Heart left ventricle (tissue), 16 donors: ENCODE measurements around the gene KCNMA1. TPM values are rescaled to one million over a fixed set of nuclear protein-coding genes. Genes with fewer than 3 reads are reported as not detected.

ENCODE experiments used
- ATAC-seq, 4 donors: fragments of 200-7000 bp; cut with Tn5 transposase; one replicate each; pipeline ENCODE4 v1.9.1; 2020 to 2022; ENCODE audit warnings: moderate library complexity in 4 of 4, mild to moderate bottlenecking in 3 of 4, moderate number of reproducible peaks in 1 of 4
- DNase-seq, 5 donors: peaks; one replicate each; pipeline ENCODE4 v3.0.0-alpha.2; 2020
- H3K27ac ChIP-seq, 12 donors: fragments of 200-600 bp; sonication (generic) in 4 of 12; one replicate each; pipeline versions ENCODE4 v1.5.0 to v1.8.0; 2016 to 2022; ENCODE audit warnings: mild to moderate bottlenecking in 2 of 12
- H3K27me3 ChIP-seq, 9 donors: fragments of 200-600 bp; sonication (generic) in 2 of 9; one replicate each; pipeline versions ENCODE4 v1.5.1 to v1.8.0; 2016 to 2022; ENCODE audit warnings: mild to moderate bottlenecking in 3 of 9
- H3K36me3 ChIP-seq, 9 donors: fragments of 200-600 bp; sonication (generic) in 2 of 9; one replicate each; pipeline versions ENCODE4 v1.5.0 to v1.8.0; 2018 to 2022; ENCODE audit warnings: mild to moderate bottlenecking in 2 of 9
- H3K4me1 ChIP-seq, 12 donors: fragments of 200-600 bp; sonication (generic) in 4 of 12; one replicate each; pipeline versions ENCODE4 v1.5.0 to v1.8.0; 2016 to 2022; ENCODE audit warnings: mild to moderate bottlenecking in 3 of 12
- H3K4me3 ChIP-seq, 12 donors: fragments of 200-600 bp; sonication (generic) in 4 of 12; one replicate each; pipeline versions ENCODE4 v1.5.0 to v1.8.0; 2017 to 2022; ENCODE audit warnings: mild to moderate bottlenecking in 9 of 12, moderate library complexity in 4 of 12
- H3K9me3 ChIP-seq, 12 donors: fragments of 200-600 bp; sonication (generic) in 4 of 12; one replicate each; pipeline versions ENCODE4 v1.5.0 to v1.8.0; 2016 to 2022; ENCODE audit warnings: mild to moderate bottlenecking in 1 of 12
- CTCF ChIP-seq, 12 donors: fragments of 200-600 bp; sonication (generic) in 4 of 12; IDR thresholded peaks; one replicate each; pipeline versions ENCODE4 v1.5.0 to v1.8.0; 2018 to 2022; ENCODE audit warnings: antibody characterized with exemption in 12 of 12, mild to moderate bottlenecking in 5 of 12
- POLR2A ChIP-seq, 2 donors: fragments of 450-650 bp; IDR thresholded peaks; one replicate each; pipeline ENCODE4 v1.6.1; 2017; ENCODE audit warnings: antibody characterized with exemption in 2 of 2, mild to moderate bottlenecking in 2 of 2, moderate library complexity in 2 of 2
- WGBS, 4 donors: extraction: QIAGEN DNeasy Blood & Tissue Kit in 2 of 4; methylation state at CpG; one replicate each; pipeline versions ENCODE4 v1.1.5 to v1.1.7; 2013 to 2018; 5-methylcytosine and 5-hydroxymethylcytosine counted together
- intact Hi-C, 10 donors: fragments of 100-400 bp; cut with DNase I; formaldehyde crosslinking; loops; one replicate each; pipeline versions ENCODE4 v1.11.1 to v1.14.2; 2022
- polyA plus RNA-seq, 2 donors: library from polyadenylated mRNA; stranded (reverse); fragments of 200-250 nt; gene quantifications; one replicate each; pipeline ENCODE4 v1.2.3, GENCODE V29; 2013
- total RNA-seq, 9 donors: library from RNA; depleted of rRNA in 2 of 9; stranded (reverse); fragments of >200 nt in 2 of 9; fragmentation: NEBNext Ultra II Directional in 3 of 9; extraction: Animal tissue kit (Norgen Biotek cat#: 25700) in 3 of 9; gene quantifications; one replicate each; pipeline versions ENCODE4 v1.1.0 to v1.2.4, GENCODE V29; 2016 to 2023
- donor health status: ischemic (EF 13 %, LVEDD 7.1; RV severe dilation, severe dysfunction).
- donor health status: healthy with polysubstance abuse.
- donor health status: DM: no; HTN: yes; CAD: no.
- donor health status: DM: no; HTN: no; CAD: no.
- donor health status: ischemic (EF 25% LVEDD 6.9; RV normal size, moderate dysfunction).
- donor health status: ischemic (EF 25% LVEDD 5.7; RV mildly dilated, moderate dysfunction).
- donor health status: healthy.
- donor health status: DM: yes; HTN: yes; CAD: no.
- donor health status: ischemic (EF 35%, LVEDD 5.7; RV mildly dilated, moderate dysfunction).
- donor health status: nonischemic (EF 11% LVEDD 7.7; RV severe dilation, severe dysfunction).
- donor health status: DM: yes; HTN: yes; CAD: no.
- donor health status: PGD.
- donor health status: ischemic (EF 29% LVEDD 5.4; RV normal size, mild dysfunction).
- donor health status: nonischemic (EF 23%, LVEDD 6.1; RV moderate dilation, normal function).

Gene KCNMA1
- total and polyA plus RNA-seq, 11 donors = 0.39 to 8.7 (median 1.7) TPM

- DNase-seq (peak in 4 of 5 donors; percentile 38 to 50 (median 46)), ATAC-seq (peak in 1 of 4 donors; percentile 63)
- WGBS, 4 donors = 0 to 1% (median 1%) methylated on average over 5 of the region's 5 CpGs
- no peaks in the 10 kb centered on the region for H3K36me3 ChIP-seq
- peaks cover 17 to 53% (median 36%) of the 10 kb centered on the region in 9 donors for H3K27me3 ChIP-seq
- no peaks in the 10 kb centered on the region for H3K9me3 ChIP-seq
- H3K27ac ChIP-seq = no peak overlapping the region
- TF ChIP-seq POLR2A (IDR thresholded peaks at IDR 0.05) (no peak), CTCF (IDR thresholded peaks at IDR 0.05) (peak; percentile 70 to 86 (median 81))
- intact Hi-C loops = loop anchor here (1.0 to 10.0 kb wide), 12 partner anchors 145 to 475 kb away; no protein-coding TSS in a partner anchor
- peaks cover 0 to 16% (median 0%) of the 10 kb centered on the region in 12 donors for H3K4me1 ChIP-seq
- no peak overlapping the region for H3K4me3 ChIP-seq
Observed at GRCh38 chr10:77641788-77642397, 4.3 kb upstream of the KCNMA1 start.

GRCh38 chr10:77641344-77641743 is 3.7 kb upstream of the KCNMA1 start:
- H3K4me1 ChIP-seq = peaks cover 0 to 20% (median 0%) of the 10 kb centered on the region in 12 donors
- ATAC-seq (no peak), DNase-seq (no peak)
- TF ChIP-seq CTCF (IDR thresholded peaks at IDR 0.05) = no peak
- TF ChIP-seq POLR2A (IDR thresholded peaks at IDR 0.05) = no peak
- H3K9me3 ChIP-seq = no peaks in the 10 kb centered on the region
- H3K27me3 ChIP-seq = peaks cover 21 to 53% (median 40%) of the 10 kb centered on the region in 9 donors
- WGBS, 4 donors = 14 to 54% (median 21%) methylated on average over 1 of the region's 1 CpG
- no peak overlapping the region for H3K27ac ChIP-seq
- intact Hi-C loops = loop anchor here (1.0 to 10.0 kb wide), 11 partner anchors 144 to 469 kb away; no protein-coding TSS in a partner anchor
- H3K36me3 ChIP-seq = no peaks in the 10 kb centered on the region
- no peak overlapping the region for H3K4me3 ChIP-seq

- no peak overlapping the region for H3K27ac ChIP-seq
- WGBS, 4 donors = 48 to 72% (median 56%) methylated on average over 3 of the region's 3 CpGs
Observed at GRCh38 chr10:77640167-77640566, 2.6 kb upstream of the KCNMA1 start.

More at GRCh38 chr10:77640167-77640566, 2.6 kb upstream of the KCNMA1 start:
- TF ChIP-seq POLR2A (IDR thresholded peaks at IDR 0.05) (no peak), CTCF (IDR thresholded peaks at IDR 0.05) (no peak)
- H3K9me3 ChIP-seq = no peaks in the 10 kb centered on the region
- no peak for ATAC-seq
- H3K4me1 ChIP-seq = peaks cover 0 to 20% (median 0%) of the 10 kb centered on the region in 12 donors
- H3K27me3 ChIP-seq = peaks cover 23 to 61% (median 50%) of the 10 kb centered on the region in 9 donors
- H3K4me3 ChIP-seq = no peak overlapping the region
- no peak for DNase-seq
- intact Hi-C loops = loop anchor here (2.0 to 10.0 kb wide), 9 partner anchors 143 to 467 kb away; no protein-coding TSS in a partner anchor
- H3K36me3 ChIP-seq = no peaks in the 10 kb centered on the region
